Hypothalamus (tissue), 51 donors: Measurements from ENCODE around the gene ELP1.
"Not testable (repeated sequence)": the region's sequence is repeated elsewhere in the genome, so short reads cannot be mapped to it uniquely, and the experiment has no call there.

Experiments used
- DNase-seq, 51 donors: peaks; one replicate each; lab custom pipeline; 2025; lab: John Stamatoyannopoulos, UW

The ELP1 gene

GRCh38 chr9:108886594-108887271, 47.2 kb downstream of the ELP1 start:
- not testable (repeated sequence) for DNase-seq

- no peak for DNase-seq
Observed at GRCh38 chr9:108885643-108886348, 48.1 kb downstream of the ELP1 start.

- no peak for DNase-seq
Observed at GRCh38 chr9:108884701-108885100, 49.2 kb downstream of the ELP1 start.

DNA sequence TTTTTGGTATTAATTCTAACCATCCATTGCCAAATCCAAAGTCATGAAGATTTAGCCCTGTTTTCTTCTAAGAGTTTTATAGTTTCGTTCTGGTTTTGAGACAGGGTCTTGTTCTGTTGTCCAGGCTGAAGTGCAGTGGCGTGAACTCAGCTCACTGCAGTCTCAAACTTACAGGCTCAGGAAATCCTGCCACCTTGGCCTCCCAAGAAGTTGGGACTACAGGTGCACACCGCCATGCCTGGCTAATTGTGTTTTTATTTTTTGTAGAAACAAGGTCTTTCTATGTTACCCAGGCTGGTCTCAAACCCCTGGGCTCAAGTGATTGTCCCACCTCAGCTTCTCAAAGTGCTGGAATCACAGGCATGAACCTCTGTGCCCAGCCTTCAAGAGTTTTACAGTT, 50.8 kb downstream of the ELP1 start:
- no peak for DNase-seq

GRCh38 chr9:108882052-108882888, 51.7 kb downstream of the ELP1 start:
- no peak for DNase-seq

- DNase-seq, result no peak
Observed at GRCh38 chr9:108880738-108881316, 53.1 kb downstream of the ELP1 start.

- DNase-seq, result no peak
Observed at GRCh38 chr9:108877524-108877923, 56.4 kb downstream of the ELP1 start.

DNA sequence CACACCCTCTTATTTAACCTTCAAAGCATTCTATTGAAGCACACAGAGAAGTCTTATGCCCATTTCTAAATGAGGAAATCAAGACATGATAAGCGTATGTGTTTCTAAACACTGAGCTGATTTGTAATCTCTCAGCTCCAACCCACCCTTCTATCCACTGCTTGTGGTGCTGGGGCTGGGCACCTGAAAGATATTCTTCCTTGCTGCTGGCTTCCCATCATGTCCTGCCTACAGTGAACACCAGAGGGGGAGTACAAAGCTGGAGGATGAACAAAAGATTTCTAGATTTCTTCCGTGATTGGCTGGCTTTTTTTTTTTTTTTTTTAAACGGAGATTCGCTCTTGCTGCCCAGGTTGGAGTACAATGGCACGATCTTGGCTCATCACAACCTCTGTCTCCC, 57.5 kb downstream of the ELP1 start:
- no peak for DNase-seq

GRCh38 chr9:108874058-108874788, 59.7 kb downstream of the ELP1 start:
- no peak for DNase-seq

DNA sequence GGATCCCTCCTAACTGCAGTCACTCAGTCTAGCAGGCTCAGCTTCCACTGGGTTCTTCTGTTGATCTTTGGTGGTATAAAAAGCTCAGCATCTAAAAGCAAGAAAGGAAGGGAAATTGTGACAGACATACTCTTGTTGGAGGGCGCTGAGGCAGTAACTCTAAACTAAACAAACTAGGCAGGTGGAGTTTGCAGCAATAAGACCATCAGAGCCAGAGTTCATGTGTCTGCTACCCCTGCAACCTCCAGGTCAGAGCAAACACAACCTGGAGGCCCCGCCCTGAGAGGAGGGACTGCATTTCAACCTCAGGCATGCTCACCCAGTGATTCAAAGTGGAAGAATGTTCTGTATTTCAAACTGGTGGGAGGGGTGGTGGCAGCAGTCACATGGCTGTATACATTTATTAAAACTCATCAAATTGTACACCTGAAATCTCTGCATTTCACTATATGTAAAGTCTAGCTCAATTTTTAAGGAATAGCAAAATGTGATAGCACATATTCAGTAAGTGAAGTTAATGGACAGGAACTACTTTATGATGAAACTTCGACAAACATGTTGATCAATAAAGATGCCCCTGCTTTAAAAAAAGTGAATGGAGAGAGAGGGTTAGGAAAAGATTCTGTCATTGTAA, 64.7 kb downstream of the ELP1 start:
- DNase-seq, result no peak

- no peak for DNase-seq
Observed at GRCh38 chr9:108867829-108868228, 66.1 kb downstream of the ELP1 start.

- no peak for DNase-seq
Observed at GRCh38 chr9:108867116-108867515, 66.8 kb downstream of the ELP1 start.

DNA sequence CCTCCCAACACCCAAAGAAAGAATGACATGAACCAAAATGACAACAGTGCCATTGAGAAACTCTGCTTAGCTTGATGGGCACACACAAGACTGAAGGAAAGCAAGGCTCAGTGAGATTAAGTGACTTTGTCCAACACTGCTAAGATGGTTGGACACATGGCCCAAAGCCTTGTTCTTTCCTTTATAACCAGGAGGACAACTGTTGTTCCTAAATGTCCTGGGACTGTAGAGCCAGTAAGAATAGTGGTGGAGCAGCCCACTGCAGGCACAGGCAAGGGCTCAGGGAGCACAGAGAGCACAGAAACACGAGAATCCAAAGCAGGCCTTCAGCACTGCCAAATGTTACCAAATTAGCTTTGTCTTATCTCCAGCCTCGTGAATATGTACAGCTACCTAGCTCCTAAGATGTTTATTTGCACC, 67.9 kb downstream of the ELP1 start:
- no peak for DNase-seq

- DNase-seq, result no peak
Observed at GRCh38 chr9:108865037-108865436, 68.9 kb downstream of the ELP1 start.

GRCh38 chr9:108864446-108864845, 69.5 kb downstream of the ELP1 start:
- DNase-seq, result no peak

DNA sequence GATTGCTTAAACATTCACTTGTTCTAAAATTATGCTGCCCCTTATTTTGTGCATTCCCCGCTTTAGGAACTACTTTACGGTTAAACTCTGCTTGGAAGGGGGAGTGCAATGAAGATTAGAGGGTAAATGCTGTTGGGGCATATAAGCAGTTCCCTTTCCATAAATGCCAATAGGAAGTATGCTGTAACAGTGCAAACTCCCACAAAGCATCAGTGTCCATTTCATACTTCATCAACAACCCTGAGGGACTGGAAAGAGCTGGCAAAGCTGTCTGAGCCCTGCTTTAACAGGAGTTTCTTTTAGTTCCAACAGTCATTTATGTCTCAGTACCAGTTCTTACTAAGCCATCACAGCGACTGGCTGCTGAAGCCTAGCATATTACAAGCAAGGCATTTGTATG, 70.0 kb downstream of the ELP1 start:
- DNase-seq, result no peak

DNA sequence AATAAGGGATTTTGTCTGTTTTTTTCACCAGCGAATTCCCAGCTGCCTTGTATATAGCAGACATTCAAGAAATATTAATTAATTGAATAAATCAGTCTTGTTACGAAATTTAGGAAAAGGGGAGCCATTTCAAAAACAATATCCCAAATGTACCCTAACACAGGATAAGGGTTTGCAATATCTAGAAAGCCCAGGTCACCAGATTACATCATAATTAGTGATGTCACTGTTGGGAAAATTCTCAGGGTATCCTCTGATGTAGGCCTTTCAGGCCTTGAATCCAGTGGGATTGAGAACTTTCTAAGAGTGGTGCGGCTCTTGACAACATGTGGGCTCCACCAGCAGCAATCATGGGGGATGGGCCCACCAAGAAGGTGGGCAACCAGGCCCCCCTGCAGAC, 71.9 kb downstream of the ELP1 start, which contains the start of gene ACTL7A:
TSS of gene ACTL7A (plus strand) at position 270 of the 400 bp plus-strand sequence. CDS start at position 327, 57 bp downstream.
- DNase-seq, result no peak

DNA sequence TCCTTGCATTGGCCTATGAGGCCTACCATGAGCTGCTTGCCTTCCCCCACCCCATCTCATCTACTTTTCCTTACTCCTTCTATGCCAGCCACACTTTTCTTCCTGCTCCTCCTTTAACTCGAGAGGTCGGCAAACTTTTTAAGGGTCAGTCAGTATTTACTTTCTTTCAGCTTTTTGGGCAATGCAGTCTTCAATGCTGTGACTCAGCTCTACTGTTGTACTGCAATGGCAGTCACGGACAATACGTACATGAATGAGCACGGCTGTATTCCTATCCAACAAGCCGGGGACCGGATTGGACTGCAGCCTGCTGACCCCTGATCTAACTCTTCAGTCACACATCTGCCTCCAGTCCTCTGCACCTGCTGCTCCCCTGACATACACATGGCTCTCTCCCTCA, 72.5 kb downstream of the ELP1 start:
- DNase-seq, result no peak

- no peak for DNase-seq
Observed at GRCh38 chr9:108860764-108861163, 73.2 kb downstream of the ELP1 start.

- no peak for DNase-seq
Observed at GRCh38 chr9:108860354-108860753, 73.6 kb downstream of the ELP1 start.
